Body of pancreas (tissue), 4 donors: ENCODE measurements around the gene GATA2. TPM values are rescaled to one million over a fixed set of nuclear protein-coding genes. Genes with fewer than 3 reads are reported as not detected.
A peak's percentile ranks its signal among the peaks of the same experiment; 100 is the strongest.

ENCODE experiments used
- ATAC-seq: fragments of 150-250 bp; one replicate; pipeline ENCODE4 v1.9.1; 2016
- DNase-seq, 4 donors: peaks; one replicate each; pipeline ENCODE4 v3.0.0-alpha.2; 2019
- H3K27ac ChIP-seq, 4 donors: fragments of 200-600 bp; sonication (generic); 1 replicate in 3 of 4; 2 replicates in 1 of 4; pipeline versions ENCODE4 v1.5.1 to v1.6.1; 2016 to 2019; ENCODE audit warnings: mild to moderate bottlenecking in 1 of 4, mixed read lengths in 1 of 4, moderate library complexity in 1 of 4
- H3K27me3 ChIP-seq, 2 donors: fragments of 200-600 bp; sonication (generic); one replicate each; pipeline ENCODE4 v1.6.0; 2016; ENCODE audit warnings: mild to moderate bottlenecking in 1 of 2
- H3K36me3 ChIP-seq, 2 donors: fragments of 200-600 bp; sonication (generic); replicated peaks in 1 of 2; 2 replicates each; pipeline ENCODE4 v1.5.1; 2016; ENCODE audit warnings: low read depth in 2 of 2; ENCODE audit not compliant: insufficient read depth in 1 of 2
- H3K4me1 ChIP-seq: fragments of 200-600 bp; sonication (generic); one replicate; pipeline ENCODE4 v1.6.0; 2016
- H3K4me3 ChIP-seq, 2 donors: fragments of 200-600 bp; sonication (generic); 1 replicate in 1 of 2; 2 replicates in 1 of 2; pipeline ENCODE4 v1.5.1; 2016 to 2019
- H3K9me3 ChIP-seq, 3 donors: fragments of 200-600 bp; sonication (generic); 1 replicate in 2 of 3; 2 replicates in 1 of 3; pipeline ENCODE4 v1.5.1; 2016
- POLR2A ChIP-seq, 3 donors: fragments of 450-650 bp; IDR thresholded peaks; one replicate each; pipeline ENCODE4 v1.6.1; 2016; ENCODE audit warnings: antibody characterized with exemption in 3 of 3, mild to moderate bottlenecking in 2 of 3
- WGBS, 2 donors: methylation state at CpG; one replicate each; pipeline ENCODE4 v1.1.5; 2017; 5-methylcytosine and 5-hydroxymethylcytosine counted together
- intact Hi-C: fragments of 100-400 bp; cut with DNase I; formaldehyde crosslinking; loops from one replicate; pipeline ENCODE4 v1.15.1; 2023
- total RNA-seq, 2 donors: library from RNA; depleted of rRNA; stranded (reverse); fragments of >200 nt; gene quantifications; one replicate each; pipeline ENCODE4 v1.1.0, GENCODE V29; 2016
- TF ChIP-seq, protein P1 (sequence below), 7 experiments: fragments of 450-650 bp in 4 of 7; fragments of 200-600 bp in 3 of 7; sonication (generic) in 3 of 7; IDR thresholded peaks; one replicate each; pipeline ENCODE4 v1.5.1; 2016 to 2019; ENCODE audit warnings: antibody characterized with exemption in 7 of 7

The GATA2 gene
- total RNA-seq, 2 donors from 2014 or later = 11.7 to 12.9 TPM

DNA sequence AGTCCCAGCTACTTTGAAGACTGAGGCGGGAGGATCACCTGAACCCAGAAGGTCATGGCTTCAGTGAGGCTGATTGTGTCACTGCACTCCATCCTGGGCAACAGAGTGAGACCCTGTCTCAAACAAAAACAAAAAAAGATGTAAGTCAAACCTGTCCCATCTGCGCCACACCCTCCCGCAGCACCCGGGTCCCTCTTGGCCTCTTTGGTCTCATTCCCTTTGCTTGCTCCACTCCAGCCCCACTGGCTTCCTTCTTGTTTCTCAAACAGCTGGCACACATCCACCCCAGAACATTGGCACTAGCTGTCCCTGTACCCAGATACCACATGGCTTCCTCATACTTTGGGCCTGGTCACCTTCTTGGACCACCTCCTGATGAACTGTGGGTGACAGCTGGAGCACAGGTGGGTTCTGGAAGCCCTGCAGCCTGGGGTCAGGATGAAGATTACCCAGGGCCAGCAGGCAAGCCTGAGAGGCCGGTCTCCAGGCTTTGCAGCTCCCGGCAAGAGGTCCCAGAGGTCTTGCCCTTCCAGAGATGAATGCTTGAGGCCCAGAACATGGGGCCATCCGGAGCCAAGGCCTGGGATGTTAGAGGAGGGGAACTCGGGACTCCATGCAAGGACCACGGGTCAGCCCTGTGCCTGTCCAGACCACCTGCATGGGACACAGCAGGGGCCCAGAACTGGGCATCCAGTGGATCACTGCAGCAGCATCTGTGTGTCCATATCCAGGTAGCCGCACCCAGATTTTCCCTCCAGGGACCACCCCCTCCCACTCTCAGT is 10.9 kb upstream of the GATA2 start:
- 90% methylated on average over 9 to 10 of the region's 10 CpGs for WGBS, 2 donors
- ATAC-seq (no peak), DNase-seq (no peak)
- Histone ChIP-seq H3K4me1 (no peaks in the 10 kb centered on the region), H3K27me3 (no peaks in the 10 kb centered on the region), H3K36me3 (no peaks in the 10 kb centered on the region), H3K27ac (no peak overlapping the region), H3K4me3 (no peak overlapping the region), H3K9me3 (no peaks in the 10 kb centered on the region)
- intact Hi-C loops = loop anchor here (10.0 kb wide), 1 partner anchor 429 kb away; no protein-coding TSS in a partner anchor
- TF ChIP-seq, protein P1, sequence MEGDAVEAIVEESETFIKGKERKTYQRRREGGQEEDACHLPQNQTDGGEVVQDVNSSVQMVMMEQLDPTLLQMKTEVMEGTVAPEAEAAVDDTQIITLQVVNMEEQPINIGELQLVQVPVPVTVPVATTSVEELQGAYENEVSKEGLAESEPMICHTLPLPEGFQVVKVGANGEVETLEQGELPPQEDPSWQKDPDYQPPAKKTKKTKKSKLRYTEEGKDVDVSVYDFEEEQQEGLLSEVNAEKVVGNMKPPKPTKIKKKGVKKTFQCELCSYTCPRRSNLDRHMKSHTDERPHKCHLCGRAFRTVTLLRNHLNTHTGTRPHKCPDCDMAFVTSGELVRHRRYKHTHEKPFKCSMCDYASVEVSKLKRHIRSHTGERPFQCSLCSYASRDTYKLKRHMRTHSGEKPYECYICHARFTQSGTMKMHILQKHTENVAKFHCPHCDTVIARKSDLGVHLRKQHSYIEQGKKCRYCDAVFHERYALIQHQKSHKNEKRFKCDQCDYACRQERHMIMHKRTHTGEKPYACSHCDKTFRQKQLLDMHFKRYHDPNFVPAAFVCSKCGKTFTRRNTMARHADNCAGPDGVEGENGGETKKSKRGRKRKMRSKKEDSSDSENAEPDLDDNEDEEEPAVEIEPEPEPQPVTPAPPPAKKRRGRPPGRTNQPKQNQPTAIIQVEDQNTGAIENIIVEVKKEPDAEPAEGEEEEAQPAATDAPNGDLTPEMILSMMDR (IDR thresholded peaks at IDR 0.05) = no peak
- no peak for TF ChIP-seq POLR2A (IDR thresholded peaks at IDR 0.05)

DNA sequence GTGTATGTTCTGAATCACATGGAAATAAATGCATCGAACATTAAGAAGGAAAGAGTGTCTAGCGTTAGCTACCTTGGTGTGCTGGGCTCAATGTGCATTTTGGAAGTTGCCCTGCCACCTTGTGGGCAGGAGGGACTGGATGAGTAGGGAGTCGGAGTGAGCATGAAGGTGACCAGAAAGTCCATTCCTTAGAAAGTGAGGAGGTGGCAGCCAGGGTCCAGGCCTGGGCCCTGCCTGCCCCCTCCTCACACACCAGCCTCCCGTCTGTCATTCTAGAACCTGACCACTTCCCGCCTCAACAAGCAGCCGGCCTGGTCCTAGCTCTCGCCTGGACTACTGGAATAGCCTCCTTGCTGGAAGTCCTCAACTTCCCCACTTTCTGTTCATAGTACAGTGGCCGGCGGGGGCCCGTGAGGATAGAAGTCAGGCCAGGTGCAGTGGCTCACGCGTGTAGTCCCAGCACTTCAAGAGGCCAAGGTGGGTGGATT is 10.2 kb upstream of the GATA2 start:
- H3K27ac ChIP-seq = no peak overlapping the region
- H3K27me3 ChIP-seq = no peaks in the 10 kb centered on the region
- no peaks in the 10 kb centered on the region for H3K9me3 ChIP-seq
- peak in 1 of 4 donors; percentile 7 for DNase-seq
- intact Hi-C loops = loop anchor here (10.0 kb wide), 1 partner anchor 428 kb away; no protein-coding TSS in a partner anchor
- no peaks in the 10 kb centered on the region for H3K36me3 ChIP-seq
- 83 to 84% methylated on average over 12 of the region's 12 CpGs for WGBS, 2 donors
- no peak overlapping the region for H3K4me3 ChIP-seq
- no peak for ATAC-seq
- TF ChIP-seq, protein P1 (IDR thresholded peaks at IDR 0.05) = peak in 4 of 7 experiments; percentile 15 to 33 (median 24)
- no peak for TF ChIP-seq POLR2A (IDR thresholded peaks at IDR 0.05)
- no peaks in the 10 kb centered on the region for H3K4me1 ChIP-seq

GRCh38 chr3:128502712-128503111 is 9.7 kb upstream of the GATA2 start:
- WGBS, 2 donors = 92 to 94% methylated on average over 5 of the region's 5 CpGs
- no peak for ATAC-seq
- Histone ChIP-seq H3K4me1 (peaks cover 3% of the 10 kb centered on the region), H3K27ac (no peak overlapping the region), H3K9me3 (no peaks in the 10 kb centered on the region), H3K4me3 (no peak overlapping the region), H3K36me3 (no peaks in the 10 kb centered on the region), H3K27me3 (no peaks in the 10 kb centered on the region)
- intact Hi-C loops = loop anchor here (10.0 kb wide), 1 partner anchor 428 kb away; no protein-coding TSS in a partner anchor
- no peak for DNase-seq
- TF ChIP-seq, protein P1 (IDR thresholded peaks at IDR 0.05) = no peak
- TF ChIP-seq POLR2A (IDR thresholded peaks at IDR 0.05) = no peak

DNA sequence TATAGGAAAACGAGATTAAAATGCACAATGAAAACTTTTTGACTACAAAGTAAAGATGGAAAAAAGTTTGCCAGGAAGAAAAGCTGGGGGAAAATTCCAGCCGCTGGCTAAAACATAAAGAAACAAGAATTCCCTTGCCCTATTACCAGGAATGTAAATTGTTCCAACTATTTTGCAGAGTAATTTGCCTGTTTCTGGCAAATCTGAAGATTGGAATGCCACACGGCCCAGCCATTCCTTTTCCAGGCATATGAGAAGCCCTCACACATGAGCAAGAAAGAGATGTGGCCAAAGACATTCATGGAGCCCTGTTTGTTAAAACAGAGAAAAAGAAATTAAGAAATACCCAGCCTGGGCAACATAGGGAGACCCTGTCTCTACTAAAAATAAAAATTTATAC is 8.4 kb upstream of the GATA2 start:
- intact Hi-C loops = loop anchor here (10.0 kb wide), 1 partner anchor 427 kb away; no protein-coding TSS in a partner anchor
- no peak for DNase-seq
- Histone ChIP-seq H3K4me1 (peaks cover 12% of the 10 kb centered on the region), H3K27me3 (no peaks in the 10 kb centered on the region), H3K9me3 (no peaks in the 10 kb centered on the region), H3K4me3 (no peak overlapping the region), H3K36me3 (no peaks in the 10 kb centered on the region), H3K27ac (no peak overlapping the region)
- 67 to 72% methylated on average over 3 of the region's 3 CpGs for WGBS, 2 donors
- TF ChIP-seq, protein P1 (IDR thresholded peaks at IDR 0.05) = no peak
- TF ChIP-seq POLR2A (IDR thresholded peaks at IDR 0.05) = no peak
- no peak for ATAC-seq
